Caco-2 (cell line): ENCODE results near the gene PNPLA7. TPM values are rescaled to one million over a fixed set of nuclear protein-coding genes. Genes with fewer than 3 reads are reported as not detected.

Experiments used
- BruUV-seq: library from RNA; stranded (reverse); fragments of 400-500 nt; replicated peaks from 2 replicates; lab custom pipeline; 2021; lab: Mats Ljungman, UMichigan
- CTCF ChIA-PET: fragments of 300-600 bp; sonication (Branson Sonifier 250); formaldehyde crosslinking; loops from one replicate; lab custom pipeline; 2022; ENCODE audit warnings: antibody characterized with exemption; lab: Charles Lee
- POLR2A ChIA-PET: fragments of 300-600 bp; sonication (Branson Sonifier 250); formaldehyde crosslinking; loops from one replicate; lab custom pipeline; 2022; ENCODE audit warnings: antibody characterized with exemption; lab: Charles Lee
- DNase-seq, 2 experiments: peaks; one replicate each; pipeline versions ENCODE4 v3.0.0 to v3.0.0-alpha.2; 2020 to 2022
- H3K27me3 ChIP-seq: replicated peaks from 2 replicates; pipeline ENCODE4 v1.6.0; 2011; ENCODE audit warnings: low read length; ENCODE audit not compliant: control insufficient read depth, insufficient read depth
- H3K36me3 ChIP-seq: 2 replicates; pipeline ENCODE4 v1.5.1; 2011; ENCODE audit warnings: low read length; ENCODE audit not compliant: control insufficient read depth, insufficient read depth
- H3K4me1 ChIP-seq: fragments of 250-450 bp; sonication (Bioruptor Pico); 2 replicates; pipeline ENCODE4 v1.5.1; 2020; ENCODE audit warnings: mild to moderate bottlenecking
- H3K4me3 ChIP-seq: 2 replicates; pipeline ENCODE4 v1.5.1; 2011; ENCODE audit warnings: low read depth, mild to moderate bottlenecking, control low read depth, low read length
- H3K9me3 ChIP-seq: fragments of 250-450 bp; sonication (Bioruptor Pico); 2 replicates; pipeline ENCODE4 v1.5.1; 2020; ENCODE audit warnings: mild to moderate bottlenecking, moderate library complexity
- H3K27ac Mint-ChIP-seq: one replicate; pipeline ENCODE4 v1.8.0; 2022; ENCODE audit warnings: mixed read lengths; ENCODE audit not compliant: unreplicated experiment
- H3K27me3 Mint-ChIP-seq: one replicate; pipeline ENCODE4 v1.8.0; 2022; ENCODE audit warnings: mixed read lengths; ENCODE audit not compliant: insufficient read depth, unreplicated experiment
- H3K36me3 Mint-ChIP-seq: one replicate; pipeline ENCODE4 v1.8.0; 2022; ENCODE audit warnings: mild to moderate bottlenecking, mixed read lengths; ENCODE audit not compliant: insufficient read depth, unreplicated experiment
- H3K4me1 Mint-ChIP-seq: one replicate; pipeline ENCODE4 v1.8.0; 2022; ENCODE audit warnings: low read depth, mixed read lengths; ENCODE audit not compliant: unreplicated experiment
- H3K4me3 Mint-ChIP-seq: one replicate; pipeline ENCODE4 v1.8.0; 2022; ENCODE audit warnings: mild to moderate bottlenecking, moderate library complexity, mixed read lengths; ENCODE audit not compliant: unreplicated experiment
- H3K9me3 Mint-ChIP-seq: one replicate; pipeline ENCODE4 v1.8.0; 2022; ENCODE audit warnings: mixed read lengths; ENCODE audit not compliant: unreplicated experiment
- CTCF ChIP-seq, 2 experiments: fragments of 200-600 bp in 1 of 2; IDR thresholded peaks; 1 replicate in 1 of 2; 2 replicates in 1 of 2; pipeline versions ENCODE4 v1.5.1 to v1.8.0; 2011 to 2022; ENCODE audit warnings: antibody characterized with exemption in 1 of 2, control low read depth in 1 of 2, inconsistent platforms in 1 of 2, low read depth in 1 of 2, low read length in 1 of 2, mild to moderate bottlenecking in 1 of 2, moderate library complexity in 1 of 2; ENCODE audit not compliant: insufficient read depth in 1 of 2, severe bottlenecking in 1 of 2, unreplicated experiment in 1 of 2
- intact Hi-C: fragments of 100-400 bp; cut with micrococcal nuclease; formaldehyde crosslinking; loops from one replicate; pipeline ENCODE4 v1.10.0; 2022; ENCODE audit not compliant: unreplicated experiment
- total RNA-seq: library from RNA; stranded (reverse); gene quantifications from 2 replicates; pipeline ENCODE4 v1.2.3, GENCODE V29; 2022

Gene PNPLA7
- total RNA-seq, 1 experiment from 2014 or later = 1.8 TPM

DNA sequence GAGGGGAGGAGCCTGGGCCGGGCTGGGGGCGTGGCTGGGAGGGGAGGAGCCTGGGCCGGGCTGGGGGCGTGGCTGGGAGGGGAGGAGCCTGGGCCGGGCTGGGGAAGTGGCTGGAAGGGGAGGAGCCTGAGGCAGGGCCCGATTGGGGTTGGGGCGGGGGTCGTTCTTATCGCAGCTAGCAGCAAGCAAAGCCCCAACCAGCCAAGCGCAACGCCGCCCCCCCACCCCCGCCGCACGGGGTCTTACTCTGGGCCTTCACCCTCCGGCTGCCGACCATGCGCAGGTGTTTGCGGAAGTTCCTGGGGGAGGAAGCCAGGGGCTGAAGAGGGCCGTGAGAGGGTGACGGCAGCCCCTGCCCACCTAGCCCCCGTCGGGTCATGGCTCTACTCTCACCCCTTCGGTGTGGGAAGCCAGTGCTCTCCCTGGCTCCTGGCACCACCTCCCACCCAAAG, 96.0 kb downstream of the PNPLA7 start:
- no peaks in the 10 kb centered on the region for H3K27me3 Mint-ChIP-seq
- intact Hi-C loops = no loop called here
- POLR2A ChIA-PET = no interaction called here

DNA sequence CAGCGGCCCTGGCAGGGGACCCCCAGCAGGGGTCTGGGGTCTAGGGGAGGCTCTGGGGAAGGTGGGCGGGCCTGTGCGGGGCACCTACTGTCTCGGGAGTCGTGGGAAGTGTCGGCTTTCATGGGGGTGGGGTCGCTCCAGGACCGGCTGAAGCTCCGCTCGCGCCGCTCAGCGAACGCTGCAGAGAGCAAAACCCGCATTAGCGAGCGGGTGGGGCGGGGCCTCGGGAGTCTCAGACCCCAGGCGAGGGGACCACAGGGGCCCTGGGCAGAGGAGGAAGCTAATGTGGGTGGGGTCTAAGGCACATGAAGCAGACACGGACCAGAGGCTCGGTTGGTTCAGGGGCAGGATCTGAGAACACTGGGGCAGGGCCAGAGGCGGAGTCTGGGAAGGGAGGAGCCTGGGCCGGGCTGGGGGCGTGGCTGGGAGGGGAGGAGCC, 96.5 kb downstream of the PNPLA7 start:
- Mint-ChIP-seq H3K27ac (no peak overlapping the region), H3K36me3 (peaks cover 54% of the 10 kb centered on the region), H3K4me3 (no peak overlapping the region), H3K27me3 (no peaks in the 10 kb centered on the region), H3K4me1 (no peaks in the 10 kb centered on the region), H3K9me3 (no peaks in the 10 kb centered on the region)
- Histone ChIP-seq H3K4me3 (no peak overlapping the region), H3K4me1 (peaks cover 5% of the 10 kb centered on the region; the same call in 1 of the 2 replicates), H3K27me3 (no peaks in the 10 kb centered on the region), H3K9me3 (no peaks in the 10 kb centered on the region; the same call in 1 of the 2 replicates), H3K36me3 (peaks cover 8% of the 10 kb centered on the region)
- peak in 1 of 2 experiments; percentile 51 for DNase-seq
- ChIA-PET CTCF (no interaction called here), POLR2A (no interaction called here)
- intact Hi-C loops = no loop called here
- TF ChIP-seq CTCF (IDR thresholded peaks at IDR 0.05; ENCODE audit: insufficient read depth in 1 of 2, low read depth in 1 of 2, low read length in 1 of 2, severe bottlenecking in 1 of 2, unreplicated experiment in 1 of 2) = no peak
- no TSS peak for BruUV-seq

More for the DNA sequence above, 96.0 kb downstream of the PNPLA7 start:
- H3K9me3 Mint-ChIP-seq = no peaks in the 10 kb centered on the region
- no peak overlapping the region for H3K4me3 Mint-ChIP-seq
- peaks cover 50% of the 10 kb centered on the region for H3K36me3 Mint-ChIP-seq
- H3K4me3 ChIP-seq = no peak overlapping the region
- no TSS peak for BruUV-seq
- H3K4me1 Mint-ChIP-seq = no peaks in the 10 kb centered on the region
- H3K4me1 ChIP-seq = peaks cover 5% of the 10 kb centered on the region; the same call in 1 of the 2 replicates
- no peaks in the 10 kb centered on the region for H3K27me3 ChIP-seq
- H3K9me3 ChIP-seq = no peaks in the 10 kb centered on the region; the same call in 1 of the 2 replicates
- peaks cover 8% of the 10 kb centered on the region for H3K36me3 ChIP-seq
- no peak for DNase-seq
- CTCF ChIA-PET = no interaction called here
- no peak overlapping the region for H3K27ac Mint-ChIP-seq
- no peak for TF ChIP-seq CTCF (IDR thresholded peaks at IDR 0.05; ENCODE audit: insufficient read depth in 1 of 2, low read depth in 1 of 2, low read length in 1 of 2, severe bottlenecking in 1 of 2, unreplicated experiment in 1 of 2)

DNA sequence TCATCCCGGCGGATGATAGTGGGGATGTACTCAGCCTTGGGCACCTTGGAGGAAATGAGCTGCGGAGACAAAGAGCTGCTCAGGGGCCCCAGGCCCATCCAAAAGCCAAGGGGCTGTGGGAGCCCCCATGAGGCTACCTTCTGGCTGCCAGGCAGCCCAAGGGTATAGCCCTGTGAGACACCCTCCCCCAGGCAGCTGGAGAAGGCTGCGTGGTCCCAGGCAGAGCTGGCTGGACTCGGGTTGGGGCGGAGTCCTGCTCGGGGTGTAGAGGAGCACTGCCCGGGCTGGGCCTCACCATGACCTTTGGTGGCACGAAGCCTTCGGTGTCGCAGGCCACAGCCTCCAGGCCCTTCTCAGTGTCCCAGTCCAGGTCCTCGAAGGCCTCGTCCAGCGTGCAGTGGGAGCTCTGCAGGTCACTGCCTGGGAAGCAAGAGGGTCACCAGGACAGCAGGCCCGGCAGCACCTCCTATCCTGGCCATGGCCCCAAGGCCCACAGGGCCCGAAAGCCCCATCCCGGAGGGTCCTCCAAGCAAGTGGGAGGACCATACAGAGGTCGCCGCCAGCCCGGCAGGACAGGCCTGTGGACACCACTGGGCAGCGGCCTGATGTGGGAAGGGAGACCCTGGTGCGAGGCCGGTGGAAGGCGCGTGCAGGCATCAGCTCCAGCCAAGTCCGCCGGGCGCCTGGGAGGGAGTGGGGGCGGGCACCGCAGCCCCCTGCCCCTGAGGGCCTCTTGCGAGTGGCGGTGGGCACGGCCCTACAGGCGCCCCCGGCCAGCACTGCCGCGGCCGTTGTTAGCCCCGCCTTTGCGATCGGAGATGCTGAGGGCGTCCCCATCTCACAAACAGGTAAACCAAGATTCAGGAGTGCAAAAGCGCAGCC, 97.2 kb downstream of the PNPLA7 start:
- no peaks in the 10 kb centered on the region for H3K4me1 Mint-ChIP-seq
- Histone ChIP-seq H3K27me3 (no peaks in the 10 kb centered on the region), H3K4me3 (no peak overlapping the region), H3K9me3 (no peaks in the 10 kb centered on the region; the same call in 1 of the 2 replicates), H3K4me1 (peaks cover 5% of the 10 kb centered on the region; the same call in 1 of the 2 replicates), H3K36me3 (peaks cover 8% of the 10 kb centered on the region)
- intact Hi-C loops = no loop called here
- POLR2A ChIA-PET = no interaction called here
- H3K27ac Mint-ChIP-seq = no peak overlapping the region
- no peaks in the 10 kb centered on the region for H3K27me3 Mint-ChIP-seq
- peaks cover 54% of the 10 kb centered on the region for H3K36me3 Mint-ChIP-seq
- no TSS peak for BruUV-seq
- no peaks in the 10 kb centered on the region for H3K9me3 Mint-ChIP-seq
- CTCF ChIA-PET = no interaction called here
- no peak for DNase-seq
- no peak for TF ChIP-seq CTCF (IDR thresholded peaks at IDR 0.05; ENCODE audit: insufficient read depth in 1 of 2, low read depth in 1 of 2, low read length in 1 of 2, severe bottlenecking in 1 of 2, unreplicated experiment in 1 of 2)
- no peak overlapping the region for H3K4me3 Mint-ChIP-seq
